H9 (cell line): ENCODE measurements around the gene ZCCHC8. TPM values are rescaled to one million over a fixed set of nuclear protein-coding genes. Genes with fewer than 3 reads are reported as not detected.

Experiments used
- DNase-seq: peaks from one replicate; pipeline ENCODE4 v3.0.0-alpha.2; 2017
- H2AFZ ChIP-seq: one replicate; pipeline ENCODE4 v1.6.1; 2013; ENCODE audit warnings: mild to moderate bottlenecking, low read length, control low read depth, moderate library complexity
- H2AK5ac ChIP-seq: 2 replicates; pipeline ENCODE4 v1.6.1; 2013; ENCODE audit warnings: low read length, control low read depth, mixed read lengths; ENCODE audit not compliant: insufficient read length
- H2BK120ac ChIP-seq: one replicate; pipeline ENCODE4 v1.6.1; 2013; ENCODE audit warnings: low read depth, mild to moderate bottlenecking, low read length, control low read depth, inconsistent platforms; ENCODE audit not compliant: poor library complexity, severe bottlenecking
- H2BK12ac ChIP-seq: 2 replicates; pipeline ENCODE4 v1.6.1; 2013; ENCODE audit warnings: low read length, control low read depth, mixed read lengths, low read depth; ENCODE audit not compliant: insufficient read length
- H2BK15ac ChIP-seq: 2 replicates; pipeline ENCODE4 v1.6.1; 2013; ENCODE audit warnings: low read depth, low read length, control low read depth
- H2BK20ac ChIP-seq: one replicate; pipeline ENCODE4 v1.6.1; 2013; ENCODE audit warnings: low read depth, mild to moderate bottlenecking, low read length, control low read depth, inconsistent platforms; ENCODE audit not compliant: poor library complexity, severe bottlenecking
- H2BK5ac ChIP-seq: 2 replicates; pipeline ENCODE4 v1.6.1; 2013; ENCODE audit warnings: low read length, control low read depth, mixed read lengths; ENCODE audit not compliant: insufficient read length
- H3K14ac ChIP-seq: 2 replicates; pipeline ENCODE4 v1.6.1; 2013; ENCODE audit warnings: low read length, control low read depth; ENCODE audit not compliant: insufficient read depth
- H3K18ac ChIP-seq: 2 replicates; pipeline ENCODE4 v1.6.1; 2013; ENCODE audit warnings: low read depth, mild to moderate bottlenecking, mixed read lengths, low read length, control low read depth; ENCODE audit not compliant: insufficient read length
- H3K23ac ChIP-seq: 2 replicates; pipeline ENCODE4 v1.6.1; 2013; ENCODE audit warnings: low read length, control low read depth, mixed read lengths, low read depth; ENCODE audit not compliant: insufficient read length
- H3K23me2 ChIP-seq: 2 replicates; pipeline ENCODE4 v1.6.1; 2013; ENCODE audit warnings: low read depth, mild to moderate bottlenecking, mixed read lengths, low read length, control low read depth; ENCODE audit not compliant: insufficient read length, poor library complexity, severe bottlenecking
- H3K27ac ChIP-seq: 2 replicates; pipeline ENCODE4 v1.5.1; 2013; ENCODE audit warnings: low read length, control low read depth, mixed read lengths, low read depth; ENCODE audit not compliant: insufficient read length
- H3K27me3 ChIP-seq: 2 replicates; pipeline ENCODE4 v1.6.1; 2013; ENCODE audit warnings: low read length, control low read depth, inconsistent platforms; ENCODE audit not compliant: insufficient read depth
- H3K4ac ChIP-seq: 2 replicates; pipeline ENCODE4 v1.6.1; 2013; ENCODE audit warnings: low read depth, mild to moderate bottlenecking, control low read depth, inconsistent platforms, low read length, moderate library complexity
- H3K4me1 ChIP-seq: 2 replicates; pipeline ENCODE4 v1.6.1; 2013; ENCODE audit warnings: low read length, control low read depth, inconsistent platforms; ENCODE audit not compliant: insufficient read depth
- H3K4me2 ChIP-seq: 2 replicates; pipeline ENCODE4 v1.6.1; 2013; ENCODE audit warnings: low read length, control low read depth, mixed read lengths; ENCODE audit not compliant: insufficient read length, insufficient read depth
- H3K56ac ChIP-seq: 2 replicates; pipeline ENCODE4 v1.6.1; 2013; ENCODE audit warnings: low read depth, mild to moderate bottlenecking, mixed read lengths, low read length, control low read depth; ENCODE audit not compliant: insufficient read length
- H3K79me1 ChIP-seq: 2 replicates; pipeline ENCODE4 v1.6.1; 2013; ENCODE audit warnings: low read depth, mild to moderate bottlenecking, moderate library complexity, low read length, control low read depth, inconsistent platforms; ENCODE audit not compliant: insufficient read depth, poor library complexity, severe bottlenecking
- H3K79me2 ChIP-seq: 2 replicates; pipeline ENCODE4 v1.6.1; 2013; ENCODE audit warnings: low read length, control low read depth, inconsistent platforms; ENCODE audit not compliant: insufficient read depth
- H3K9ac ChIP-seq: 2 replicates; pipeline ENCODE4 v1.6.1; 2013; ENCODE audit warnings: low read length, control low read depth, mixed read lengths; ENCODE audit not compliant: insufficient read length; ENCODE audit errors: extremely low read depth
- H3K9me3 ChIP-seq: one replicate; pipeline ENCODE4 v1.6.1; 2013; ENCODE audit warnings: low read depth, low read length, inconsistent platforms; ENCODE audit not compliant: control insufficient read depth
- H3T11ph ChIP-seq: one replicate; pipeline ENCODE4 v1.6.1; 2013; ENCODE audit warnings: mild to moderate bottlenecking, low read length, control low read depth, inconsistent platforms
- H4K20me1 ChIP-seq: one replicate; pipeline ENCODE4 v1.6.1; 2013; ENCODE audit not compliant: control insufficient read depth, insufficient read length, insufficient read depth
- H4K5ac ChIP-seq: 2 replicates; pipeline ENCODE4 v1.6.1; 2013; ENCODE audit warnings: low read depth, mild to moderate bottlenecking, mixed read lengths, low read length, control low read depth; ENCODE audit not compliant: insufficient read length
- H4K8ac ChIP-seq: replicated peaks from 2 replicates; pipeline ENCODE4 v1.6.1; 2013; ENCODE audit warnings: low read length, control low read depth, mixed read lengths, low read depth; ENCODE audit not compliant: insufficient read length
- H4K91ac ChIP-seq: 2 replicates; pipeline ENCODE4 v1.6.1; 2013; ENCODE audit warnings: low read depth, mild to moderate bottlenecking, moderate library complexity, mixed read lengths, low read length, control low read depth; ENCODE audit not compliant: insufficient read length
- H3K27ac Mint-ChIP-seq, 3 experiments: 2 replicates in 2 of 3; 3 replicates in 1 of 3; pipeline ENCODE4 v1.8.0; 2020 to 2021; ENCODE audit warnings: mixed read lengths in 3 of 3, mild to moderate bottlenecking in 1 of 3, moderate library complexity in 1 of 3
- H3K27me3 Mint-ChIP-seq: 2 replicates; pipeline ENCODE4 v1.8.0; 2021; ENCODE audit warnings: low read depth, mild to moderate bottlenecking, moderate library complexity, mixed read lengths
- H3K36me3 Mint-ChIP-seq, 3 experiments: 2 replicates in 2 of 3; 3 replicates in 1 of 3; pipeline ENCODE4 v1.8.0; 2020 to 2021; ENCODE audit warnings: low read depth in 3 of 3, mixed read lengths in 3 of 3; ENCODE audit not compliant: insufficient read depth in 1 of 3
- H3K4me1 Mint-ChIP-seq, 2 experiments: 2 replicates each; pipeline ENCODE4 v1.8.0; 2020; ENCODE audit warnings: mixed read lengths in 2 of 2
- H3K4me3 Mint-ChIP-seq, 2 experiments: 2 replicates in 1 of 2; 3 replicates in 1 of 2; pipeline ENCODE4 v1.8.0; 2020 to 2021; ENCODE audit warnings: mild to moderate bottlenecking in 2 of 2, mixed read lengths in 2 of 2, moderate library complexity in 1 of 2
- H3K9me3 Mint-ChIP-seq, 2 experiments: 2 replicates in 1 of 2; 3 replicates in 1 of 2; pipeline ENCODE4 v1.8.0; 2020; ENCODE audit warnings: mild to moderate bottlenecking in 2 of 2, mixed read lengths in 2 of 2, moderate library complexity in 1 of 2
- CTCF ChIP-seq: fragments of 200-600 bp; sonication (generic); conservative IDR thresholded peaks from 3 replicates; pipeline ENCODE4 v1.8.0; 2021; ENCODE audit warnings: antibody characterized with exemption, mild to moderate bottlenecking
- WGBS: extraction: QIAGEN DNeasy Blood & Tissue Kit; methylation state at CpG from one replicate; pipeline ENCODE4 v1.1.7; 2013; ENCODE audit warnings: missing lambda C conversion rate, low lambda C conversion rate, mixed read lengths; ENCODE audit not compliant: insufficient read length; ENCODE audit errors: extremely low coverage; 5-methylcytosine and 5-hydroxymethylcytosine counted together
- total RNA-seq: library from RNA; stranded (reverse); gene quantifications from 2 replicates; pipeline ENCODE4 v1.2.1, GENCODE V29; 2021

Gene ZCCHC8
- total RNA-seq, 1 experiment from 2014 or later, result 37.3 TPM

GRCh38 chr12:122518908-122519307 lies 18.2 kb upstream of the ZCCHC8 start:
- no peak overlapping the region for H3K4me3 Mint-ChIP-seq

More at GRCh38 chr12:122518908-122519307, 18.2 kb upstream of the ZCCHC8 start:
- Mint-ChIP-seq H3K27ac (peak overlapping the region in 1 of 3 experiments; percentile 48; a peak in 1 of 7 replicates), H3K4me1 (peaks cover 7 to 8% of the 10 kb centered on the region in 2 experiments), H3K27me3 (no peaks in the 10 kb centered on the region; the same call in 1 of the 2 replicates), H3K9me3 (no peaks in the 10 kb centered on the region), H3K36me3 (peaks cover 73 to 93% (median 91%) of the 10 kb centered on the region in 3 experiments)
- Histone ChIP-seq H3K23me2 (no peaks in the 10 kb centered on the region), H3K4me1 (no peaks in the 10 kb centered on the region), H4K91ac (no peak overlapping the region), H3K9me3 (no peaks in the 10 kb centered on the region), H2AK5ac (no peak overlapping the region), H2BK5ac (no peak overlapping the region), H2BK15ac (no peak overlapping the region), H4K20me1 (no peaks in the 10 kb centered on the region), H3K14ac (no peak overlapping the region), H3K4me2 (no peak overlapping the region), H3K4ac (no peak overlapping the region), H2BK120ac (no peak overlapping the region), H3K18ac (no peak overlapping the region), H4K8ac (no peak overlapping the region), H3K79me1 (peaks cover 11% of the 10 kb centered on the region), H3K79me2 (peaks cover 18% of the 10 kb centered on the region), H2BK20ac (no peak overlapping the region), H3K9ac (no peak overlapping the region), H4K5ac (no peak overlapping the region), H3K27me3 (no peaks in the 10 kb centered on the region), H2AFZ (no peak overlapping the region), H3K56ac (no peak overlapping the region), H3K27ac (no peak overlapping the region), H3K23ac (no peak overlapping the region), H2BK12ac (no peak overlapping the region), H3T11ph (no peak overlapping the region)
- WGBS, result no CpG with 5 or more reads among the region's 1 CpG
- no peak for TF ChIP-seq CTCF
- DNase-seq, result no peak
